ENCODE data around the gene AXL.

AXL gene

DNA sequence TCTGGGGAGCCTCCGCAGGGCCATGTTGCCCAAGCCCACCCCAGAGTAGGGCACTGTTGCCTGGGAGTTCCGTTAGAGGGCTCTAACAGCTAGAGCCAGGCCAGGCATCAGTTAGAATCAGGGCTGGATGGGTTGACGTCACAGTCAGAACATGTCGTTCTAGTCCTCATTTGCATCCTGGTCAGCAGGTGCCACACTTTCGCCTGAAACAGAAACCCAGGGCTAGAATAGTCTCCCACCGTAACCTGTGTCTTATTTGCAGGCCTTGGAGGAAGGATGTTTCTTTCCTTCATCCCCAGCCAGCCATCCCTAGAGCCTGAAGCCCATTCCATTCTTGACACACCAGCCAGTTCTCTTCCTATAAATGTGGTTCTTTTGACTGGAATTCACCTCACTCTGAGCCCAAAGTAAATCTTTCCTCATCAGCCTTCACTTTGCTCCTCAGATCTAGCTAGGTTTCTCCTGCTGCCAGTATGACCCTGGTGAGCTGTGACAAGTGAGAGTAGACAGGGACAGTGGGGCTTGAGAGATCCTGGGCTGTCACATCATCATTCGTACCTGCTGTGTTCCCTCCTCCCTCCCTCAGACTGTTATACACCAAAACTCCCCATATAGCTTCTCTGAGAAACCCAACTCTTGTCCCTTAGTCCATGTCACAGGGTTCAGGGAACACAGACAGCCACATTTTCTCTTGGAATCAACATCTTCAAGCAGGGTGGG lies 78.8 kb downstream of the AXL start:
- Histone ChIP-seq H3K9ac (ENCODE audit: low read length in 5 of 5) (peak overlapping the region in 4 of 5 donors; percentile 1 to 54 (median 31)), H3K36me3 (ENCODE audit: control insufficient read depth in 5 of 5, insufficient read depth in 5 of 5, low read length in 5 of 5) (peaks cover 23 to 95% (median 80%) of the 10 kb centered on the region in 5 donors), H3K4me1 (ENCODE audit: control insufficient read depth in 5 of 5, insufficient read depth in 5 of 5, low read length in 5 of 5) (peaks cover 20 to 67% (median 52%) of the 10 kb centered on the region in 5 donors)

DNA sequence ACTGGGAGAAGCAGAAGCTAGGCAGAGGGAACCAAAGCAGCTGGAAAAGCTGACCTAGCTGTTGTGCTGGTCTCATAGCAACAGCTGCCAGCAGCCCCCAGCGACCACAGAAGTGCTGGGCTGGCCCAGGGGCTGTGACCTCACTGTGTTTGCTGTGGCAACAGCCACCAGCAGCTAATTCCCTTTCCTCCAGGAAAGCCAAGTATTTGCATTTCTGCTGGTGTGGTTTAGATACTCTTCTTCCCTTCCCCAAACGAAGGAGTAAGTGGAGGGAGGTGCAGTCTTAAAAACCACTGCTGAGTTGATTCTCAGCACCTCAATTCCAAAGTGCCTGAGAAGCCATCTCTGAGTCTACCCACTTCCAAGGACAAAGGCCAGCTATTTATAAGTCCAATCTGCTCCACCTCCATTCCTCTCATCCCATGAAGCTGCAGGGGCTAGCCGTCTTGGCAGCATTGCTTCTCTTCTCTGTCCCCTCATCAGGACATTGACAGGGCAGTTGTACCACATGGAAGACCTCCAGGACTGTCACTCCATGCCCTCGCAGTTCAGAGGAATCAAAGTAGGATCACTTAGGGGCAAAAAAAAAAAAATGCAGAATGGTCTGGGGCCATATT lies 79.4 kb downstream of the AXL start:
- H3K4me1 ChIP-seq (ENCODE audit: control insufficient read depth in 5 of 5, insufficient read depth in 5 of 5, low read length in 5 of 5), result peaks cover 20 to 70% (median 51%) of the 10 kb centered on the region in 5 donors
- H3K4me3 ChIP-seq (ENCODE audit: low read depth in 1 of 5, low read length in 5 of 5), result peak overlapping the region in 2 of 5 donors; percentile 8 to 19
- no peaks in the 10 kb centered on the region for H3K9me3 ChIP-seq (ENCODE audit: control insufficient read depth in 5 of 5, low read length in 5 of 5)
- H3K27ac ChIP-seq (ENCODE audit: low read depth, low read length), result peak overlapping the region; percentile 76
- peaks cover 19 to 95% (median 80%) of the 10 kb centered on the region in 5 donors for H3K36me3 ChIP-seq (ENCODE audit: control insufficient read depth in 5 of 5, insufficient read depth in 5 of 5, low read length in 5 of 5)
- no peaks in the 10 kb centered on the region for H3K27me3 ChIP-seq (ENCODE audit: control insufficient read depth in 5 of 5, insufficient read depth in 4 of 5, low read length in 5 of 5)
- H3K9ac ChIP-seq (ENCODE audit: low read length in 5 of 5), result peak overlapping the region in 4 of 5 donors; percentile 1 to 54 (median 31)

More for the DNA sequence above, 78.8 kb downstream of the AXL start:
- Histone ChIP-seq H3K4me3 (ENCODE audit: low read depth in 1 of 5, low read length in 5 of 5) (peak overlapping the region in 1 of 5 donors; percentile 13), H3K9me3 (ENCODE audit: control insufficient read depth in 5 of 5, low read length in 5 of 5) (no peaks in the 10 kb centered on the region), H3K27me3 (ENCODE audit: control insufficient read depth in 5 of 5, insufficient read depth in 4 of 5, low read length in 5 of 5) (no peaks in the 10 kb centered on the region), H3K27ac (ENCODE audit: low read depth, low read length) (peak overlapping the region; percentile 53)

DNA sequence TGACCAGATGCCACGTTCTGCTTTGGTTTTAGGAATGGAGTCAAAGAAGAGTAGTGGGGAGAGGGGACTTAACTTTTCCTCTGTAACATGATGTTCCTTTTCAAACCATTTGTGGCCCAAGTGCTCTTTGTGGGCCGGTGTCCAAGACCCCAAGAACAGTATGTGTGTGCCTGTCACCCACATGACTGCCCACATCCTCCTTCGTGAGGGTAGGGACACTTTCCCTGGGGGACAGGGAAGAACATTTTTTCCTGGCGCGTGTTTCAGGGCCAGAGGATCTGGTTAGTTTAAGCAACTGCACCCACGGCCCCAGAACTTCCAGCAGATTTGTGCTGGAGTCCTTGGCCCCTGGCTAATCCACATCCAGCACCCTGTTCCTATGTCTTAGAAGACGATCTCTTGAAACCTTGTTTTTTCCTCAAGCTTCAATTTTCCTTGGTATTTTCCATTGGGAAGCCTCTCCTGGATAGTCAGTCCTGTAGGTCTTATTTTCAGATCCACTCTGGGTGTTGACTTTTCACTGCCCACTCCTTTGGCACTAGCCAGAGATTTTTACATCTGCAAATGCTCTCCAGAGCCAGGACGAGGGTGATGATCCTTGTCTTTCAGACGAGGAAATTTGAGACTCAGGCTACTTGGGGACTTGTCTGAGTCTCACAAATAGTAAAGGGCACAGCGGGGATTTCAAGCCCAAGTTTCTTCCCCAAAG lies 80.2 kb downstream of the AXL start:
- Histone ChIP-seq H3K27me3 (ENCODE audit: control insufficient read depth in 5 of 5, insufficient read depth in 4 of 5, low read length in 5 of 5) (no peaks in the 10 kb centered on the region), H3K9me3 (ENCODE audit: control insufficient read depth in 5 of 5, low read length in 5 of 5) (no peaks in the 10 kb centered on the region), H3K9ac (ENCODE audit: low read length in 5 of 5) (peak overlapping the region in 1 of 5 donors; percentile 38), H3K27ac (ENCODE audit: low read depth, low read length) (peak overlapping the region; percentile 76), H3K4me1 (ENCODE audit: control insufficient read depth in 5 of 5, insufficient read depth in 5 of 5, low read length in 5 of 5) (peaks cover 20 to 72% (median 53%) of the 10 kb centered on the region in 5 donors), H3K4me3 (ENCODE audit: low read depth in 1 of 5, low read length in 5 of 5) (peak overlapping the region in 2 of 5 donors; percentile 4 to 19), H3K36me3 (ENCODE audit: control insufficient read depth in 5 of 5, insufficient read depth in 5 of 5, low read length in 5 of 5) (peaks cover 19 to 95% (median 80%) of the 10 kb centered on the region in 5 donors)

DNA sequence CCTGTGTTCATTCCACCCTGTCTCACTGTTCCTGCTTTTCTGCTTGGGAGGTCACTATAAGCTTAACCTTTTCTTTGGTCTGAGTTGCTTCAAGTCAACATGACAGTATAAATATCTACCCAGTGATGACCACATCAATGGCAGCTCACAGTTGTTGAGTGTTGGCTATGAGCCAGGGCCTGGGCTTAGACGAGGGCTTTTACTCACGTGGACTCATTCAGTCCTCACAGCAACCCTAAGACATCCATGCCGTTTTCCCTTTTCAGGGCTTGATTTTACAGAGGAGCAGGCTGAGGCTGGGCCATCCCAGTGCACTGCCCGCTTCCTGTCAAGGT lies 80.7 kb downstream of the AXL start:
- peak overlapping the region; percentile 76 for H3K27ac ChIP-seq (ENCODE audit: low read depth, low read length)
- H3K9ac ChIP-seq (ENCODE audit: low read length in 5 of 5), result peak overlapping the region in 1 of 5 donors; percentile 28
- H3K36me3 ChIP-seq (ENCODE audit: control insufficient read depth in 5 of 5, insufficient read depth in 5 of 5, low read length in 5 of 5), result peaks cover 19 to 95% (median 80%) of the 10 kb centered on the region in 5 donors
- H3K4me1 ChIP-seq (ENCODE audit: control insufficient read depth in 5 of 5, insufficient read depth in 5 of 5, low read length in 5 of 5), result peaks cover 20 to 77% (median 58%) of the 10 kb centered on the region in 5 donors
- H3K4me3 ChIP-seq (ENCODE audit: low read depth in 1 of 5, low read length in 5 of 5), result no peak overlapping the region
- no peaks in the 10 kb centered on the region for H3K27me3 ChIP-seq (ENCODE audit: control insufficient read depth in 5 of 5, insufficient read depth in 4 of 5, low read length in 5 of 5)
- H3K9me3 ChIP-seq (ENCODE audit: control insufficient read depth in 5 of 5, low read length in 5 of 5), result no peaks in the 10 kb centered on the region

DNA sequence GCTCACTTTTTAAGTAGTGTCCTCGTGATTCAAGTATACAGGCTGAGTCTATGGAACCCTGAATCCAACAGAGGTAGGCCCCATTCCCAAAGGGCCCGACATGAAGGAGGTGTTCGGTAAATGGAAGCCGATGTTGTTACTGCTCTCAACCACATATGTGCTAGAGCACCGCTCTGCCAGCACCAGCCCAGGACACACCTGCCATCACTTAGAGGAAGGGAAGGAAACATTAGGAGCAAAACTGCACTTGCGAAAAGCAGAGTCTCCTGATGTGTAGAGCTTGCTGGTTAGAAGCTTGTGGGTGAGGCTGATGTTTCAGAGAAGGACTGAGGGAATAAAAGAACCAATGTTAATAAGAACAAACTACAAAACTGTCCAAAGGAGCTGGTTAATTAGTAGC lies 81.5 kb downstream of the AXL start:
- H3K4me3 ChIP-seq (ENCODE audit: low read depth in 1 of 5, low read length in 5 of 5), result no peak overlapping the region
- peaks cover 15 to 95% (median 80%) of the 10 kb centered on the region in 5 donors for H3K36me3 ChIP-seq (ENCODE audit: control insufficient read depth in 5 of 5, insufficient read depth in 5 of 5, low read length in 5 of 5)
- no peaks in the 10 kb centered on the region for H3K27me3 ChIP-seq (ENCODE audit: control insufficient read depth in 5 of 5, insufficient read depth in 4 of 5, low read length in 5 of 5)
- no peaks in the 10 kb centered on the region for H3K9me3 ChIP-seq (ENCODE audit: control insufficient read depth in 5 of 5, low read length in 5 of 5)
- H3K27ac ChIP-seq (ENCODE audit: low read depth, low read length), result peak overlapping the region; percentile 76
- peaks cover 20 to 79% (median 59%) of the 10 kb centered on the region in 5 donors for H3K4me1 ChIP-seq (ENCODE audit: control insufficient read depth in 5 of 5, insufficient read depth in 5 of 5, low read length in 5 of 5)
- peak overlapping the region in 1 of 5 donors; percentile 33 for H3K9ac ChIP-seq (ENCODE audit: low read length in 5 of 5)

DNA sequence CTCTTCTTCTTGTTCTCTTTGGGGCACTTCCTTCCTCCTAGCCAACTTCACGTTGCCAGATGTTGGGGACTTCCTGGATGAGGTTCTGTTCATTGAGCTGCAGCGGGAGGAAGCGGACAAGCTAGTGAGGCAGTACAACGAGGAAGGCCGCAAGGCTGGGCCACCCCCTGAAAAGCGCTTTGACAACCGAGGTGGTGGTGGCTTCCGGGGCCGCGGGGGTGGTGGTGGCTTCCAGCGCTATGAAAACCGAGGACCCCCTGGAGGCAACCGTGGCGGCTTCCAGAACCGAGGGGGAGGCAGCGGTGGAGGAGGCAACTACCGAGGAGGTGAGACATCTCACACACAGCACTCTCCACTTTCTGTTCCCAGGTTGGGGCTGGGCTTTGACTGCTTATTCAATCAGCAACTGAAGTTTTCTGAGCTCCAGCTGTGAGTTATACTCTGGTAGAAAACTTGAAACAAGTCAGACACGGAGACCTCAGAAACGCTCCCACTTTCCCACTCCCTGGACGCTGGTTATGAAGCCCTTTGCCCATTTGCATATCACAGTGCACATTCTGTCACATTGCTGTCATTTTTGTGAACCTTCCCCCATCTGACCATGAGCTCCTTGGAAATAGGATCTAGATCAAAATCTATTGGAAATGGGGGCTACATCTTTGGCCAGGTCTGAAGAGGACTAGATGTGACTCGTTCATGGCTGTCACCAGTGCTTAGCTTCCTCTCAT lies 83.8 kb downstream of the AXL start:
- Histone ChIP-seq H3K9ac (ENCODE audit: low read length in 5 of 5) (no peak overlapping the region), H3K27me3 (ENCODE audit: control insufficient read depth in 5 of 5, insufficient read depth in 4 of 5, low read length in 5 of 5) (no peaks in the 10 kb centered on the region), H3K27ac (ENCODE audit: low read depth, low read length) (no peak overlapping the region), H3K4me3 (ENCODE audit: low read depth in 1 of 5, low read length in 5 of 5) (peak overlapping the region in 1 of 5 donors; percentile 16), H3K36me3 (ENCODE audit: control insufficient read depth in 5 of 5, insufficient read depth in 5 of 5, low read length in 5 of 5) (peaks cover 11 to 92% (median 72%) of the 10 kb centered on the region in 5 donors), H3K4me1 (ENCODE audit: control insufficient read depth in 5 of 5, insufficient read depth in 5 of 5, low read length in 5 of 5) (peaks cover 15 to 75% (median 43%) of the 10 kb centered on the region in 5 donors), H3K9me3 (ENCODE audit: control insufficient read depth in 5 of 5, low read length in 5 of 5) (no peaks in the 10 kb centered on the region)

DNA sequence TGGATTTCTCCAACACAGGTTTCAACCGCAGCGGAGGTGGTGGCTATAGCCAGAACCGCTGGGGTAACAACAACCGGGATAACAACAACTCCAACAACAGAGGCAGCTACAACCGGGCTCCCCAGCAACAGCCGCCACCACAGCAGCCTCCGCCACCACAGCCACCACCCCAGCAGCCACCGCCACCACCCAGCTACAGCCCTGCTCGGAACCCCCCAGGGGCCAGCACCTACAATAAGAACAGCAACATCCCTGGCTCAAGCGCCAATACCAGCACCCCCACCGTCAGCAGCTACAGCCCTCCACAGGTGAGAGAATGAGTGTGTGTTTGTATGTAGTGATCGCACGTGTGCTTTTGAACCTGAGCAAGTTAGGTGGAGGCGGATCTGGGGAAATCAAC lies 84.9 kb downstream of the AXL start:
- Histone ChIP-seq H3K27ac (ENCODE audit: low read depth, low read length) (no peak overlapping the region), H3K36me3 (ENCODE audit: control insufficient read depth in 5 of 5, insufficient read depth in 5 of 5, low read length in 5 of 5) (peaks cover 11 to 81% (median 64%) of the 10 kb centered on the region in 5 donors), H3K9me3 (ENCODE audit: control insufficient read depth in 5 of 5, low read length in 5 of 5) (no peaks in the 10 kb centered on the region), H3K4me1 (ENCODE audit: control insufficient read depth in 5 of 5, insufficient read depth in 5 of 5, low read length in 5 of 5) (peaks cover 16 to 75% (median 43%) of the 10 kb centered on the region in 5 donors), H3K4me3 (ENCODE audit: low read depth in 1 of 5, low read length in 5 of 5) (no peak overlapping the region), H3K9ac (ENCODE audit: low read length in 5 of 5) (no peak overlapping the region), H3K27me3 (ENCODE audit: control insufficient read depth in 5 of 5, insufficient read depth in 4 of 5, low read length in 5 of 5) (peaks cover 0 to 2% (median 0%) of the 10 kb centered on the region in 5 donors)

DNA sequence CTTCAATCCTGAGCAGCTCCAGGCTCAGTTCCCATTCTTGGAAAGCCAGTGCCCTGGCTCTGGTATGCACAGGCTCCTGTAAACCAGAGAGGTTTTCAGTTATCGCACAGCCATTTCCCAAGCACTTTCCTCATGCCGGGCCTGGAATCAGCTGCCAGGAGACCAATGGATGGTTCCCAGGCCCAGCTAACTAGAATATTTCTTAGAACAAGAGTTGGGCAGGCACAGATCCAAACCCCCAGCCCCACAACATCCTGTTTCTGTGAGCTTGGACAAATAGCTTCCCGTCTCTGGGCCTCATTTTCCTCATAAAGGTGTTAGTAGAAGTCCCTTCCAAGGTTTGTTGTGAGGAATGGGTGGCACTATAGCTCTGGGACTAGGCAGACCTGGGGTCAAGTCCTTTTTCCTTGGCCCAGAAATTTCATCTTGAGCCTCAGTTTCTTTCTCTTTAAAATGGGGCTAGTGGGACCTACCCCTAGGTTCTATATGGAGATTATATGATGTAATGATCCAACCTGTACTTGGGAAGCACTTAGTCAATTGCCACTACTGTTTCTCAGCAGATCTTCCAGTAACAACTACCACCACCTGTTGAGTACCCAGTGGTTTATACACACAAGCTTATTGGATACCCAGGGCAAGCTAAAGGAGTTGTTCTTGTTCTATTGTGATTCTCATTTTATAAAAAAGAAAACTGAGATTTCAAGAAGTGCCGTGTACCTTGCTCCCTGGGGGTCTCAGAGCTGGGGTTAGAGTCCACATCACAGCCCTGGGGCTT lies 85.9 kb downstream of the AXL start:
- H3K9ac ChIP-seq (ENCODE audit: low read length in 5 of 5), result no peak overlapping the region
- H3K9me3 ChIP-seq (ENCODE audit: control insufficient read depth in 5 of 5, low read length in 5 of 5), result no peaks in the 10 kb centered on the region
- H3K4me3 ChIP-seq (ENCODE audit: low read depth in 1 of 5, low read length in 5 of 5), result no peak overlapping the region
- H3K4me1 ChIP-seq (ENCODE audit: control insufficient read depth in 5 of 5, insufficient read depth in 5 of 5, low read length in 5 of 5), result peaks cover 16 to 74% (median 43%) of the 10 kb centered on the region in 5 donors
- H3K27me3 ChIP-seq (ENCODE audit: control insufficient read depth in 5 of 5, insufficient read depth in 4 of 5, low read length in 5 of 5), result peaks cover 0 to 2% (median 0%) of the 10 kb centered on the region in 5 donors
- no peak overlapping the region for H3K27ac ChIP-seq (ENCODE audit: low read depth, low read length)
- H3K36me3 ChIP-seq (ENCODE audit: control insufficient read depth in 5 of 5, insufficient read depth in 5 of 5, low read length in 5 of 5), result peaks cover 11 to 74% (median 63%) of the 10 kb centered on the region in 5 donors
